HEK293 (cell line): Measurements from ENCODE around the gene SMAD1.

ENCODE experiments used
- CTCF ChIA-PET: fragments of 350-600 bp; formaldehyde crosslinking; extraction: SDS; loops from one replicate; lab custom pipeline; 2021; ENCODE audit warnings: antibody characterized with exemption; lab: Yijun Ruan, JAX
- POLR2A ChIA-PET: fragments of 300-600 bp; formaldehyde crosslinking; extraction: SDS; loops from one replicate; lab custom pipeline; 2020; ENCODE audit warnings: antibody characterized with exemption, inconsistent platforms; lab: Yijun Ruan, JAX
- H3K27ac ChIP-seq: fragments of 200-500 bp; sonication (Bioruptor generic); 2 replicates; pipeline ENCODE4 v1.5.1; 2014; ENCODE audit warnings: low read depth, low read length, control low read depth, inconsistent platforms; ENCODE audit errors: extremely low read depth
- H3K36me3 ChIP-seq, 2 experiments: fragments of 200-500 bp in 1 of 2; sonication (Bioruptor generic) in 1 of 2; 1 replicate in 1 of 2; 2 replicates in 1 of 2; pipeline ENCODE4 v1.5.1; 2014 to 2017; ENCODE audit warnings: inconsistent platforms in 2 of 2, low read length in 2 of 2; ENCODE audit not compliant: control insufficient read depth in 2 of 2, insufficient read depth in 1 of 2
- H3K4me1 ChIP-seq: fragments of 200-500 bp; sonication (Bioruptor generic); 2 replicates; pipeline ENCODE4 v1.5.1; 2014; ENCODE audit warnings: mild to moderate bottlenecking, low read length, inconsistent platforms; ENCODE audit not compliant: control insufficient read depth, insufficient read depth
- H3K4me3 ChIP-seq: 2 replicates; pipeline ENCODE4 v1.5.1; 2011; ENCODE audit warnings: low read depth, mild to moderate bottlenecking, control low read depth, low read length, moderate library complexity
- H3K9me3 ChIP-seq: fragments of 200-500 bp; sonication (Bioruptor generic); 2 replicates; pipeline ENCODE4 v1.5.1; 2014; ENCODE audit warnings: low read depth, low read length, inconsistent platforms; ENCODE audit not compliant: control insufficient read depth, insufficient read depth
- FEZF1 ChIP-seq: fragments of 450-650 bp; formaldehyde crosslinking; IDR thresholded peaks from 2 replicates; pipeline ENCODE4 v1.5.1; 2016; ENCODE audit warnings: missing biosample characterization, missing genetic modification characterization
- HOXA7 ChIP-seq: sonication (generic); formaldehyde crosslinking; IDR thresholded peaks from 2 replicates; pipeline ENCODE4 v1.8.1; 2022; ENCODE audit warnings: missing genetic modification reagents, borderline replicate concordance
- REPIN1 ChIP-seq: fragments of 450-650 bp; formaldehyde crosslinking; IDR thresholded peaks from 2 replicates; pipeline ENCODE4 v1.5.1; 2017; ENCODE audit warnings: missing biosample characterization, missing genetic modification characterization, low read depth
- SALL2 ChIP-seq: fragments of 450-650 bp; formaldehyde crosslinking; IDR thresholded peaks from 2 replicates; pipeline ENCODE4 v1.5.0; 2017; ENCODE audit warnings: missing biosample characterization, mild to moderate bottlenecking, missing genetic modification characterization, borderline replicate concordance
- ZBTB21 ChIP-seq: fragments of 450-650 bp; formaldehyde crosslinking; IDR thresholded peaks from 2 replicates; pipeline ENCODE4 v1.5.1; 2017; ENCODE audit warnings: missing biosample characterization, missing genetic modification characterization
- ZEB2 ChIP-seq: fragments of 450-650 bp; formaldehyde crosslinking; IDR thresholded peaks from 2 replicates; pipeline ENCODE4 v1.5.1; 2016; ENCODE audit warnings: missing biosample characterization, missing genetic modification characterization
- ZFP69B ChIP-seq: fragments of 450-650 bp; formaldehyde crosslinking; IDR thresholded peaks from 2 replicates; pipeline ENCODE4 v1.5.1; 2016; ENCODE audit warnings: missing biosample characterization, missing genetic modification characterization
- ZNF140 ChIP-seq: fragments of 450-650 bp; formaldehyde crosslinking; IDR thresholded peaks from 2 replicates; pipeline ENCODE4 v1.5.1; 2016; ENCODE audit warnings: missing biosample characterization, missing genetic modification characterization
- ZNF184 ChIP-seq: fragments of 450-650 bp; IDR thresholded peaks from 2 replicates; pipeline ENCODE4 v1.5.1; 2018; ENCODE audit warnings: missing biosample characterization, mild to moderate bottlenecking, missing genetic modification characterization
- ZNF248 ChIP-seq: fragments of 450-650 bp; formaldehyde crosslinking; IDR thresholded peaks from 2 replicates; pipeline ENCODE4 v1.5.1; 2017; ENCODE audit warnings: missing biosample characterization, missing genetic modification characterization
- ZNF350 ChIP-seq: fragments of 450-650 bp; formaldehyde crosslinking; IDR thresholded peaks from 2 replicates; pipeline ENCODE4 v1.5.0; 2017; ENCODE audit warnings: missing biosample characterization, mild to moderate bottlenecking, missing genetic modification characterization
- ZNF37A ChIP-seq: fragments of 450-650 bp; IDR thresholded peaks from 2 replicates; pipeline ENCODE4 v1.5.1; 2018; ENCODE audit warnings: missing biosample characterization, missing genetic modification characterization
- ZNF391 ChIP-seq: fragments of 450-650 bp; formaldehyde crosslinking; IDR thresholded peaks from 2 replicates; pipeline ENCODE4 v1.5.1; 2016; ENCODE audit warnings: low read depth, missing biosample characterization, missing genetic modification characterization, borderline replicate concordance
- ZNF426 ChIP-seq: fragments of 450-650 bp; formaldehyde crosslinking; IDR thresholded peaks from 2 replicates; pipeline ENCODE4 v1.5.1; 2017; ENCODE audit warnings: missing biosample characterization, missing genetic modification characterization, mild to moderate bottlenecking, inconsistent platforms, moderate library complexity
- ZNF433 ChIP-seq: fragments of 450-650 bp; formaldehyde crosslinking; IDR thresholded peaks from 2 replicates; pipeline ENCODE4 v1.5.1; 2016; ENCODE audit warnings: missing biosample characterization, missing genetic modification characterization, low read depth
- ZNF510 ChIP-seq: fragments of 450-650 bp; formaldehyde crosslinking; IDR thresholded peaks from 2 replicates; pipeline ENCODE4 v1.5.1; 2018; ENCODE audit warnings: mild to moderate bottlenecking, missing genetic modification characterization, missing biosample characterization; ENCODE audit not compliant: insufficient replicate concordance
- ZNF521 ChIP-seq: fragments of 450-650 bp; formaldehyde crosslinking; IDR thresholded peaks from 2 replicates; pipeline ENCODE4 v1.5.1; 2017; ENCODE audit warnings: missing biosample characterization, mild to moderate bottlenecking, missing genetic modification characterization
- ZNF549 ChIP-seq: fragments of 450-650 bp; IDR thresholded peaks from 2 replicates; pipeline ENCODE4 v1.5.1; 2018; ENCODE audit warnings: missing biosample characterization, missing genetic modification characterization, mild to moderate bottlenecking, inconsistent platforms, moderate library complexity
- TF ChIP-seq, protein P1 (sequence below): fragments of 450-650 bp; formaldehyde crosslinking; conservative IDR thresholded peaks from 2 replicates; pipeline ENCODE4 v1.5.1; 2016; ENCODE audit warnings: low read depth, missing biosample characterization, missing genetic modification characterization
- TF ChIP-seq, protein P2 (sequence below): fragments of 450-650 bp; formaldehyde crosslinking; IDR thresholded peaks from 2 replicates; pipeline ENCODE4 v1.5.1; 2017; ENCODE audit warnings: missing biosample characterization, missing genetic modification characterization
- TF ChIP-seq, protein P3 (sequence below): fragments of 450-650 bp; formaldehyde crosslinking; IDR thresholded peaks from 2 replicates; pipeline ENCODE4 v1.5.1; 2016; ENCODE audit warnings: missing biosample characterization, missing genetic modification characterization
- TF ChIP-seq, protein P4 (sequence below): fragments of 450-650 bp; formaldehyde crosslinking; IDR thresholded peaks from 2 replicates; pipeline ENCODE4 v1.5.1; 2016; ENCODE audit warnings: missing biosample characterization, missing genetic modification characterization
- TF ChIP-seq, protein P5 (sequence below): fragments of 450-650 bp; formaldehyde crosslinking; IDR thresholded peaks from 2 replicates; pipeline ENCODE4 v1.5.1; 2017; ENCODE audit warnings: missing biosample characterization, missing genetic modification characterization

Gene SMAD1

DNA sequence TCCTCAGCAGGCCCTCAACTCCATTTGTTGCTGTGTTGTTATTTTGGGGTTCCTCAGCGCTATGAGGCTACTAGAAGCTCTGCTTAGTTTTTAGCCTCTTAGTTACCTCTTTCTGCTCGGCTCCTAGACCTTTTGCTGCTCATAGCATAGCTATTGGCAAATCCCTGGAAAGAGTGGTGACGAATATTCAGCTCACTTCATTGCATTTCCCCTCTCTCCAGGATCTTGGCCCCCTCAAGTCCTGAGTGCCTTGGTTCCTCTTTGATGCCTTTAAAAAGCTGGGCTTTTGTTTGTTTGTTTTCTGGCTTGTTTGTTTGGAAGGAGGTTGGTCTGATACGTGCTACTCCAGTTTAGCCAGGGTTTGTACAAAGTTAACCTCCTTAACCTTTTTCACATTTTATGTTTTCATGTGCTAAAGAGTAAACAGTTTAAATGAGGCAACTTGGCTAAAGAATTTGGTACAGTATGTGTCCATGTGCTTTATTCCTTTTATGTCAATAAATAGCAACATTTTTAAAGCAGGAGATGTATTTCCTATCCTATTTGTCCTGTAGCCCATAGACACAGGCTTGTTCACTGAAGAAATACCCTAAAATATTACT lies 31.5 kb downstream of the SMAD1 start (continued):
- TF ChIP-seq, protein P1, sequence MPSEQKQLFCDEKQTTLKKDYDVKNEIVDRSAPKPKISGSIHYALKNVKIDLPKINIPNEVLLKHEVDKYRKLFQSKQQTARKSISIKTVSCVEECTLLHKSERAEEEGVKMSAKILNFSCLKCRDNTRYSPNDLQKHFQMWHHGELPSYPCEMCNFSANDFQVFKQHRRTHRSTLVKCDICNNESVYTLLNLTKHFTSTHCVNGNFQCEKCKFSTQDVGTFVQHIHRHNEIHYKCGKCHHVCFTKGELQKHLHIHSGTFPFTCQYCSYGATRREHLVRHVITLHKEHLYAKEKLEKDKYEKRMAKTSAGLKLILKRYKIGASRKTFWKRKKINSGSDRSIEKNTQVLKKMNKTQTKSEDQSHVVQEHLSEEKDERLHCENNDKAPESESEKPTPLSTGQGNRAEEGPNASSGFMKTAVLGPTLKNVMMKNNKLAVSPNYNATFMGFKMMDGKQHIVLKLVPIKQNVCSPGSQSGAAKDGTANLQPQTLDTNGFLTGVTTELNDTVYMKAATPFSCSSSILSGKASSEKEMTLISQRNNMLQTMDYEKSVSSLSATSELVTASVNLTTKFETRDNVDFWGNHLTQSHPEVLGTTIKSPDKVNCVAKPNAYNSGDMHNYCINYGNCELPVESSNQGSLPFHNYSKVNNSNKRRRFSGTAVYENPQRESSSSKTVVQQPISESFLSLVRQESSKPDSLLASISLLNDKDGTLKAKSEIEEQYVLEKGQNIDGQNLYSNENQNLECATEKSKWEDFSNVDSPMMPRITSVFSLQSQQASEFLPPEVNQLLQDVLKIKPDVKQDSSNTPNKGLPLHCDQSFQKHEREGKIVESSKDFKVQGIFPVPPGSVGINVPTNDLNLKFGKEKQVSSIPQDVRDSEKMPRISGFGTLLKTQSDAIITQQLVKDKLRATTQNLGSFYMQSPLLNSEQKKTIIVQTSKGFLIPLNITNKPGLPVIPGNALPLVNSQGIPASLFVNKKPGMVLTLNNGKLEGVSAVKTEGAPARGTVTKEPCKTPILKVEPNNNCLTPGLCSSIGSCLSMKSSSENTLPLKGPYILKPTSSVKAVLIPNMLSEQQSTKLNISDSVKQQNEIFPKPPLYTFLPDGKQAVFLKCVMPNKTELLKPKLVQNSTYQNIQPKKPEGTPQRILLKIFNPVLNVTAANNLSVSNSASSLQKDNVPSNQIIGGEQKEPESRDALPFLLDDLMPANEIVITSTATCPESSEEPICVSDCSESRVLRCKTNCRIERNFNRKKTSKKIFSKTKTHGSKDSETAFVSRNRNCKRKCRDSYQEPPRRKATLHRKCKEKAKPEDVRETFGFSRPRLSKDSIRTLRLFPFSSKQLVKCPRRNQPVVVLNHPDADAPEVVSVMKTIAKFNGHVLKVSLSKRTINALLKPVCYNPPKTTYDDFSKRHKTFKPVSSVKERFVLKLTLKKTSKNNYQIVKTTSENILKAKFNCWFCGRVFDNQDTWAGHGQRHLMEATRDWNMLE (tag by site-specific recombination) = no peak
- TF ChIP-seq FEZF1 (no peak), ZNF391 (tag by site-specific recombination) (no peak), REPIN1 (no peak)
- TF ChIP-seq, protein P2, sequence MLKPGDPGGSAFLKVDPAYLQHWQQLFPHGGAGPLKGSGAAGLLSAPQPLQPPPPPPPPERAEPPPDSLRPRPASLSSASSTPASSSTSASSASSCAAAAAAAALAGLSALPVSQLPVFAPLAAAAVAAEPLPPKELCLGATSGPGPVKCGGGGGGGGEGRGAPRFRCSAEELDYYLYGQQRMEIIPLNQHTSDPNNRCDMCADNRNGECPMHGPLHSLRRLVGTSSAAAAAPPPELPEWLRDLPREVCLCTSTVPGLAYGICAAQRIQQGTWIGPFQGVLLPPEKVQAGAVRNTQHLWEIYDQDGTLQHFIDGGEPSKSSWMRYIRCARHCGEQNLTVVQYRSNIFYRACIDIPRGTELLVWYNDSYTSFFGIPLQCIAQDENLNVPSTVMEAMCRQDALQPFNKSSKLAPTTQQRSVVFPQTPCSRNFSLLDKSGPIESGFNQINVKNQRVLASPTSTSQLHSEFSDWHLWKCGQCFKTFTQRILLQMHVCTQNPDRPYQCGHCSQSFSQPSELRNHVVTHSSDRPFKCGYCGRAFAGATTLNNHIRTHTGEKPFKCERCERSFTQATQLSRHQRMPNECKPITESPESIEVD (tag by site-specific recombination) = no peak

DNA sequence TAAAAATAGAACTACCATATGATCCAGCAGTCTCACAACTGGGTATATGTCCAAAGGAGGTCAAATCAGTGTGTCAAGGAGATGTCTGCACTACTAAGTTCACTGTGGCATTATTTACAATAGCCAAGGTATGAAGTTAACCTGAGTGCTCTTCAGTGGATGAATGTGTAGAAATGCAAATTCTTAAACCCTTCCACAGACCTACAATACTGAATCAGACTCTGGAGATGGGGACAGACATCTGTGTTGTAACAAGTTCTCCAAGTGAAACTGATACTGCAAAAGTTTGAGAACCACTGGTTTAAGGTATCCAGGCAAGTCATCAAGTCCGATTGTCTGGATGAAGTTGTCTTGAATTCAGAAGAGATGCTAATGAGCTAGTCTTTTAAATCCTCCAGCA lies 38.5 kb downstream of the SMAD1 start:
- ChIA-PET CTCF (interaction anchor here (0.9 kb wide), 1 partner anchor 18 kb away, joined by 3 read pairs; no protein-coding TSS in a partner anchor), POLR2A (no interaction called here)
- Histone ChIP-seq H3K9me3 (no peaks in the 10 kb centered on the region), H3K4me3 (no peak overlapping the region), H3K27ac (no peak overlapping the region), H3K4me1 (peaks cover under 1% of the 10 kb centered on the region; the same call in 1 of the 2 replicates), H3K36me3 (no peaks in the 10 kb centered on the region)
- TF ChIP-seq ZNF433 (tag by site-specific recombination) = no peak
- no peak for TF ChIP-seq ZNF510
- TF ChIP-seq, protein P3, sequence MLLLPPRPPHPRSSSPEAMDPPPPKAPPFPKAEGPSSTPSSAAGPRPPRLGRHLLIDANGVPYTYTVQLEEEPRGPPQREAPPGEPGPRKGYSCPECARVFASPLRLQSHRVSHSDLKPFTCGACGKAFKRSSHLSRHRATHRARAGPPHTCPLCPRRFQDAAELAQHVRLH = no peak
- TF ChIP-seq, protein P4, sequence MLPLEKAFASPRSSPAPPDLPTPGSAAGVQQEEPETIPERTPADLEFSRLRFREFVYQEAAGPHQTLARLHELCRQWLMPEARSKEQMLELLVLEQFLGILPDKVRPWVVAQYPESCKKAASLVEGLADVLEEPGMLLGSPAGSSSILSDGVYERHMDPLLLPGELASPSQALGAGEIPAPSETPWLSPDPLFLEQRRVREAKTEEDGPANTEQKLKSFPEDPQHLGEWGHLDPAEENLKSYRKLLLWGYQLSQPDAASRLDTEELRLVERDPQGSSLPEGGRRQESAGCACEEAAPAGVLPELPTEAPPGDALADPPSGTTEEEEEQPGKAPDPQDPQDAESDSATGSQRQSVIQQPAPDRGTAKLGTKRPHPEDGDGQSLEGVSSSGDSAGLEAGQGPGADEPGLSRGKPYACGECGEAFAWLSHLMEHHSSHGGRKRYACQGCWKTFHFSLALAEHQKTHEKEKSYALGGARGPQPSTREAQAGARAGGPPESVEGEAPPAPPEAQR (tag by site-specific recombination) = no peak
- TF ChIP-seq ZFP69B (tag by site-specific recombination) = no peak
- TF ChIP-seq ZNF37A (tag by site-specific recombination) = no peak

DNA sequence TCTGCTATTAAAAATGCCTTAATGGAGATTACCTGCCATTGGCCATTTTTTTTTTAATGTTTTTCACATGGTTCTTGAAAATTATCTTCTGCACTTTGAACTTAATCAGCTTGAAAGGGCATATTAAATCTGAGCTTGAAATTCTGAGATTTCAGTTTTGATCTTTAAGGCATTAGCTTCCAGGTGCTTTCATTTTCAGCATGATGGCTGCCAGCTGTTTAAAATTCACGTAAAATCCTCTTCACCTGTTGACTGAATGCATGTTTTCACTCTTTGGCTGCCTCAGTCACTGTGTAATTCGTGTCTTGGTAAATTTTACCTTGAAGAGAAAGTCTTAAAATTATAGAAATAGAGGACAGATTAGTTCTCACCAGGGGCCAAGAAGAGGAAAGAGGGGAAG lies 39.6 kb downstream of the SMAD1 start:
- no peaks in the 10 kb centered on the region for H3K9me3 ChIP-seq
- CTCF ChIA-PET = no interaction called here
- no peak overlapping the region for H3K27ac ChIP-seq
- H3K36me3 ChIP-seq = no peaks in the 10 kb centered on the region
- no peak overlapping the region for H3K4me3 ChIP-seq
- H3K4me1 ChIP-seq = peaks cover 5% of the 10 kb centered on the region; the same call in 1 of the 2 replicates
- POLR2A ChIA-PET = no interaction called here
- TF ChIP-seq HOXA7 (CRISPR knock-in tag) (no peak), ZNF37A (tag by site-specific recombination) (no peak), ZNF350 (tag by site-specific recombination) (no peak), SALL2 (tag by site-specific recombination) (no peak), ZNF140 (tag by site-specific recombination) (no peak), ZNF521 (tag by site-specific recombination) (no peak), ZNF549 (tag by site-specific recombination) (no peak), ZNF426 (tag by site-specific recombination) (no peak), ZEB2 (no peak), ZNF248 (tag by site-specific recombination) (no peak), ZNF184 (tag by site-specific recombination) (no peak), ZBTB21 (tag by site-specific recombination) (no peak)
- TF ChIP-seq, protein P5, sequence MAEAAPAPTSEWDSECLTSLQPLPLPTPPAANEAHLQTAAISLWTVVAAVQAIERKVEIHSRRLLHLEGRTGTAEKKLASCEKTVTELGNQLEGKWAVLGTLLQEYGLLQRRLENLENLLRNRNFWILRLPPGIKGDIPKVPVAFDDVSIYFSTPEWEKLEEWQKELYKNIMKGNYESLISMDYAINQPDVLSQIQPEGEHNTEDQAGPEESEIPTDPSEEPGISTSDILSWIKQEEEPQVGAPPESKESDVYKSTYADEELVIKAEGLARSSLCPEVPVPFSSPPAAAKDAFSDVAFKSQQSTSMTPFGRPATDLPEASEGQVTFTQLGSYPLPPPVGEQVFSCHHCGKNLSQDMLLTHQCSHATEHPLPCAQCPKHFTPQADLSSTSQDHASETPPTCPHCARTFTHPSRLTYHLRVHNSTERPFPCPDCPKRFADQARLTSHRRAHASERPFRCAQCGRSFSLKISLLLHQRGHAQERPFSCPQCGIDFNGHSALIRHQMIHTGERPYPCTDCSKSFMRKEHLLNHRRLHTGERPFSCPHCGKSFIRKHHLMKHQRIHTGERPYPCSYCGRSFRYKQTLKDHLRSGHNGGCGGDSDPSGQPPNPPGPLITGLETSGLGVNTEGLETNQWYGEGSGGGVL = no peak
